Measurements from ENCODE around the gene HEPACAM2.

DNA sequence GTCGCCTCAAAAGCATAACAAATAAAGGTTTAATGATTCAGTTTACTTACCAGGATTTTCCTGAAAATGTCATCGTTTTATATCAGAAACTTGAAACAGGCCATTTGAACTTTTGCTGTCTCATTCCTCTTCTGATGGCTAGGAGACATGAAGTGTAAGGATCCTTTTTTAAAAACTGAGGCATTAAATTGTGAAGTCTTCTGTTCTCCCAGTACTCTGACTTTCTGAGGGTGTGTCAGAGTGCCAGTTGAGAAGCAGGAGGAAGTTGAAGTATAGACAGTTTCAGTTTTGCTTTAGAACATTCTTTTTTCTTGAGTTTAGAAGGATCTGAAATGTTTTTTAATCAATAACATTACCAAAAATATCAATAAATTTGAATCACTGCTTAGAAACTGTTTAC is 78.1 kb downstream of the HEPACAM2 start, which contains the start of gene SAMD9L:
- TF ChIP-seq, protein P1, sequence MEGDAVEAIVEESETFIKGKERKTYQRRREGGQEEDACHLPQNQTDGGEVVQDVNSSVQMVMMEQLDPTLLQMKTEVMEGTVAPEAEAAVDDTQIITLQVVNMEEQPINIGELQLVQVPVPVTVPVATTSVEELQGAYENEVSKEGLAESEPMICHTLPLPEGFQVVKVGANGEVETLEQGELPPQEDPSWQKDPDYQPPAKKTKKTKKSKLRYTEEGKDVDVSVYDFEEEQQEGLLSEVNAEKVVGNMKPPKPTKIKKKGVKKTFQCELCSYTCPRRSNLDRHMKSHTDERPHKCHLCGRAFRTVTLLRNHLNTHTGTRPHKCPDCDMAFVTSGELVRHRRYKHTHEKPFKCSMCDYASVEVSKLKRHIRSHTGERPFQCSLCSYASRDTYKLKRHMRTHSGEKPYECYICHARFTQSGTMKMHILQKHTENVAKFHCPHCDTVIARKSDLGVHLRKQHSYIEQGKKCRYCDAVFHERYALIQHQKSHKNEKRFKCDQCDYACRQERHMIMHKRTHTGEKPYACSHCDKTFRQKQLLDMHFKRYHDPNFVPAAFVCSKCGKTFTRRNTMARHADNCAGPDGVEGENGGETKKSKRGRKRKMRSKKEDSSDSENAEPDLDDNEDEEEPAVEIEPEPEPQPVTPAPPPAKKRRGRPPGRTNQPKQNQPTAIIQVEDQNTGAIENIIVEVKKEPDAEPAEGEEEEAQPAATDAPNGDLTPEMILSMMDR (IDR thresholded peaks at IDR 0.05), result no peak
- no peak for TF ChIP-seq POLR2A (IDR thresholded peaks at IDR 0.05)
